ENCODE measurements around the gene KIN. TPM values are rescaled to one million over a fixed set of nuclear protein-coding genes. Genes with fewer than 3 reads are reported as not detected.
"Not testable (repeated sequence)": the region's sequence is repeated elsewhere in the genome, so short reads cannot be mapped to it uniquely, and the experiment has no call there.

Gene KIN
- total RNA-seq, 1 experiment from 2014 or later = 15.0 TPM

DNA sequence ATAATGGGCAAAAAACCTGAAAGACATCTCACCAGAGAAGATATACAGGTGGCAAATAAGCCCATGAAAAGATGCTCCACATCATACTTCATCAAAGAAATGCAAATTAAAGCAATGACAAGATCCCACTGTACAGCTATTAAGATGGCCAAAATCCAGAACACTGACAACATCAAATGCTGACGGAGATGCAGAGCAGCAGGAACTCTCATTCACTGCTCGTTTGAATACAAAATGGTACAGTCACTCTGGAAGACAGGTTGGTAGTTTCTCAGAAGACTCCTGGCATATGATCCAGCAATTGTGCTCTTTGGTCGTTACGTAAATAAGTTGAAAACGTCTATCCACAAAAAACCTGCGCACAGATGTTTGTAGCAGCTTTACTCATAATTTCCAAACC lies 35.5 kb downstream of the KIN start:
- Mint-ChIP-seq H3K27me3 (ENCODE audit: unreplicated experiment) (no peaks in the 10 kb centered on the region), H3K4me3 (ENCODE audit: low read depth, unreplicated experiment) (no peak overlapping the region), H3K4me1 (ENCODE audit: low read depth, unreplicated experiment) (no peaks in the 10 kb centered on the region), H3K27ac (ENCODE audit: unreplicated experiment) (no peak overlapping the region), H3K9me3 (ENCODE audit: low read depth, unreplicated experiment) (no peaks in the 10 kb centered on the region), H3K36me3 (ENCODE audit: insufficient read depth, unreplicated experiment) (peaks cover 20% of the 10 kb centered on the region)
- DNase-seq = no peak
- CTCF ChIA-PET = no interaction called here
- TF ChIP-seq, protein P1, sequence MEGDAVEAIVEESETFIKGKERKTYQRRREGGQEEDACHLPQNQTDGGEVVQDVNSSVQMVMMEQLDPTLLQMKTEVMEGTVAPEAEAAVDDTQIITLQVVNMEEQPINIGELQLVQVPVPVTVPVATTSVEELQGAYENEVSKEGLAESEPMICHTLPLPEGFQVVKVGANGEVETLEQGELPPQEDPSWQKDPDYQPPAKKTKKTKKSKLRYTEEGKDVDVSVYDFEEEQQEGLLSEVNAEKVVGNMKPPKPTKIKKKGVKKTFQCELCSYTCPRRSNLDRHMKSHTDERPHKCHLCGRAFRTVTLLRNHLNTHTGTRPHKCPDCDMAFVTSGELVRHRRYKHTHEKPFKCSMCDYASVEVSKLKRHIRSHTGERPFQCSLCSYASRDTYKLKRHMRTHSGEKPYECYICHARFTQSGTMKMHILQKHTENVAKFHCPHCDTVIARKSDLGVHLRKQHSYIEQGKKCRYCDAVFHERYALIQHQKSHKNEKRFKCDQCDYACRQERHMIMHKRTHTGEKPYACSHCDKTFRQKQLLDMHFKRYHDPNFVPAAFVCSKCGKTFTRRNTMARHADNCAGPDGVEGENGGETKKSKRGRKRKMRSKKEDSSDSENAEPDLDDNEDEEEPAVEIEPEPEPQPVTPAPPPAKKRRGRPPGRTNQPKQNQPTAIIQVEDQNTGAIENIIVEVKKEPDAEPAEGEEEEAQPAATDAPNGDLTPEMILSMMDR (IDR thresholded peaks at IDR 0.05; ENCODE audit: unreplicated experiment) = no peak
- no TSS peak for BruUV-seq (replicated peaks)
- intact Hi-C loops (cut with micrococcal nuclease; ENCODE audit: unreplicated experiment) = loop anchor here (5.0 kb wide), 1 partner anchor 65 kb away; no protein-coding TSS in a partner anchor

- intact Hi-C loops (cut with micrococcal nuclease; ENCODE audit: unreplicated experiment) = loop anchor here (5.0 kb wide), 1 partner anchor 63 kb away; no protein-coding TSS in a partner anchor
Observed at GRCh38 chr10:7750222-7750621, 37.6 kb downstream of the KIN start.

GRCh38 chr10:7748637-7749036 lies 39.2 kb downstream of the KIN start:
- DNase-seq; CTCF ChIA-PET; H3K4me1 Mint-ChIP-seq (ENCODE audit: low read depth, unreplicated experiment); H3K27ac Mint-ChIP-seq (ENCODE audit: unreplicated experiment); H3K36me3 Mint-ChIP-seq (ENCODE audit: insufficient read depth, unreplicated experiment); H3K27me3 Mint-ChIP-seq (ENCODE audit: unreplicated experiment); intact Hi-C loops (cut with micrococcal nuclease; ENCODE audit: unreplicated experiment); H3K9me3 Mint-ChIP-seq (ENCODE audit: low read depth, unreplicated experiment); H3K4me3 Mint-ChIP-seq (ENCODE audit: low read depth, unreplicated experiment); BruUV-seq (replicated peaks): not testable (repeated sequence)

More at GRCh38 chr10:7750222-7750621, 37.6 kb downstream of the KIN start:
- no TSS peak for BruUV-seq (replicated peaks)
- no peaks in the 10 kb centered on the region for H3K9me3 Mint-ChIP-seq (ENCODE audit: low read depth, unreplicated experiment)
- TF ChIP-seq, protein P1 (IDR thresholded peaks at IDR 0.05; ENCODE audit: unreplicated experiment) = no peak
- DNase-seq = no peak
- H3K36me3 Mint-ChIP-seq (ENCODE audit: insufficient read depth, unreplicated experiment) = peaks cover 20% of the 10 kb centered on the region
- no peaks in the 10 kb centered on the region for H3K27me3 Mint-ChIP-seq (ENCODE audit: unreplicated experiment)
- H3K27ac Mint-ChIP-seq (ENCODE audit: unreplicated experiment) = no peak overlapping the region
- no peaks in the 10 kb centered on the region for H3K4me1 Mint-ChIP-seq (ENCODE audit: low read depth, unreplicated experiment)
- H3K4me3 Mint-ChIP-seq (ENCODE audit: low read depth, unreplicated experiment) = no peak overlapping the region
- CTCF ChIA-PET = no interaction called here

- intact Hi-C loops (cut with micrococcal nuclease; ENCODE audit: unreplicated experiment) = no loop called here
- TF ChIP-seq, protein P1 (IDR thresholded peaks at IDR 0.05; ENCODE audit: unreplicated experiment) = no peak
- CTCF ChIA-PET = no interaction called here
- no peaks in the 10 kb centered on the region for H3K36me3 Mint-ChIP-seq (ENCODE audit: insufficient read depth, unreplicated experiment)
- no peaks in the 10 kb centered on the region for H3K27me3 Mint-ChIP-seq (ENCODE audit: unreplicated experiment)
- no peak overlapping the region for H3K27ac Mint-ChIP-seq (ENCODE audit: unreplicated experiment)
- H3K9me3 Mint-ChIP-seq (ENCODE audit: low read depth, unreplicated experiment) = no peaks in the 10 kb centered on the region
- H3K4me1 Mint-ChIP-seq (ENCODE audit: low read depth, unreplicated experiment) = no peaks in the 10 kb centered on the region
- no peak for DNase-seq
- H3K4me3 Mint-ChIP-seq (ENCODE audit: low read depth, unreplicated experiment) = no peak overlapping the region
- BruUV-seq (replicated peaks) = no TSS peak
Observed at GRCh38 chr10:7744307-7744706, 43.5 kb downstream of the KIN start.

GRCh38 chr10:7738536-7739407 lies 49.0 kb downstream of the KIN start:
- Mint-ChIP-seq H3K27ac (ENCODE audit: unreplicated experiment) (no peak overlapping the region), H3K27me3 (ENCODE audit: unreplicated experiment) (no peaks in the 10 kb centered on the region), H3K36me3 (ENCODE audit: insufficient read depth, unreplicated experiment) (no peaks in the 10 kb centered on the region), H3K9me3 (ENCODE audit: low read depth, unreplicated experiment) (no peaks in the 10 kb centered on the region), H3K4me3 (ENCODE audit: low read depth, unreplicated experiment) (no peak overlapping the region), H3K4me1 (ENCODE audit: low read depth, unreplicated experiment) (no peaks in the 10 kb centered on the region)
- CTCF ChIA-PET = no interaction called here
- no TSS peak for BruUV-seq (replicated peaks)
- no peak for DNase-seq
- intact Hi-C loops (cut with micrococcal nuclease; ENCODE audit: unreplicated experiment) = no loop called here
- TF ChIP-seq, protein P1 (IDR thresholded peaks at IDR 0.05; ENCODE audit: unreplicated experiment) = no peak
